ENCODE measurements around the gene MAP4K4. TPM values are rescaled to one million over a fixed set of nuclear protein-coding genes. Genes with fewer than 3 reads are reported as not detected.

MAP4K4 gene
- total RNA-seq, 1 experiment from 2014 or later, result 132 TPM

DNA sequence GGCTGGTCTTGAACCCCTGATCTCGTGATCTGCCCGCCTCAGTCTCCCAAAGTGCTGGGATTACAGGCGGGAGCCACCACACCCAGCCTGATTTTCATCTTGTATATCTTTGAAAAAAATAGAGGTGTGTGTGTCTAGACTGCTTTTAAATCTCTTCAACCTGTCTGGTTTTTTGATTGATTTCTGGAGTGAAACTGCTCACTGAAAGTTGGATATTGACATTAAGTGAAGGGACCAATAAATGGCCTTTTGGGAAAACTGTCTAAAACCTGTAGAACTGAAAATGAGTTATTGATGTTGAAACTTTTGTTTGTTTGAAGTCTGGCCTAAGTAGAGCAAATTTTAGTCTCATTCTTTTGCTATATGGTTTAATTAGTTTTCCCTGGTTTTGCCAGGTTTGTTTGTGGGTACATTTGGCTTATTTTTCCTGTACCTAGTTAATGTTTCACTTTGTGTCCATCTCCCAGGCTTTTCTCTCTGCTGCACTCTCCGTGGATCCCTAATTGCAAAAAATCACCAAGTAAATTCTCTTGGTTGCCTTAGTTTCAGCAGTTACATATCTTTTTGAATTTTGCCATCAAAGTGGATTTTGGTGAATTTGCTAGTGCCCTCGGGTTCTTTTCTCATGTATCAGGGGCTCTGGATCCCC is 144.3 kb downstream of the MAP4K4 start:
- no peak overlapping the region for H4K5ac ChIP-seq (ENCODE audit: insufficient read length, low read depth, low read length)

More for the DNA sequence above, 144.3 kb downstream of the MAP4K4 start:
- DNase-seq, result no peak
- Histone ChIP-seq H2BK15ac (ENCODE audit: low read depth, low read length) (no peak overlapping the region), H3K23ac (ENCODE audit: insufficient read length, low read depth, low read length) (no peak overlapping the region), H3K27me3 (ENCODE audit: insufficient read depth, low read length) (no peaks in the 10 kb centered on the region), H3K9ac (ENCODE audit: extremely low read depth, insufficient read length, low read length) (no peak overlapping the region), H3K79me1 (ENCODE audit: insufficient read depth, low read depth, low read length, poor library complexity, severe bottlenecking) (no peaks in the 10 kb centered on the region), H3K23me2 (ENCODE audit: insufficient read length, low read depth, low read length, poor library complexity, severe bottlenecking) (no peaks in the 10 kb centered on the region), H2BK20ac (ENCODE audit: low read depth, low read length, poor library complexity, severe bottlenecking) (no peak overlapping the region), H3K4me2 (ENCODE audit: insufficient read depth, insufficient read length, low read length) (no peak overlapping the region), H2BK120ac (ENCODE audit: low read depth, low read length, poor library complexity, severe bottlenecking) (no peak overlapping the region), H3K18ac (ENCODE audit: insufficient read length, low read depth, low read length) (no peak overlapping the region), H4K8ac (replicated peaks; ENCODE audit: insufficient read length, low read depth, low read length) (no peak overlapping the region), H3K4ac (ENCODE audit: low read depth, low read length) (no peak overlapping the region), H3T11ph (ENCODE audit: low read length) (no peak overlapping the region), H3K56ac (ENCODE audit: insufficient read length, low read depth, low read length) (no peak overlapping the region), H3K14ac (ENCODE audit: insufficient read depth, low read length) (no peak overlapping the region), H3K4me1 (ENCODE audit: insufficient read depth, low read length) (no peaks in the 10 kb centered on the region), H3K27ac (ENCODE audit: insufficient read length, low read depth, low read length) (no peak overlapping the region), H4K91ac (ENCODE audit: insufficient read length, low read depth, low read length) (no peak overlapping the region), H2BK12ac (ENCODE audit: insufficient read length, low read depth, low read length) (no peak overlapping the region), H3K79me2 (ENCODE audit: insufficient read depth, low read length) (no peaks in the 10 kb centered on the region), H2BK5ac (ENCODE audit: insufficient read length, low read length) (no peak overlapping the region), H2AFZ (ENCODE audit: low read length) (no peak overlapping the region), H2AK5ac (ENCODE audit: insufficient read length, low read length) (no peak overlapping the region), H3K9me3 (ENCODE audit: control insufficient read depth, low read depth, low read length) (no peaks in the 10 kb centered on the region), H4K20me1 (ENCODE audit: control insufficient read depth, insufficient read depth, insufficient read length) (no peaks in the 10 kb centered on the region)
- no peak for TF ChIP-seq CTCF (conservative IDR thresholded peaks at IDR 0.05)
- no peaks in the 10 kb centered on the region for H3K4me1 Mint-ChIP-seq
- no CpG with 5 or more reads among the region's 5 CpGs for WGBS (ENCODE audit: extremely low coverage, insufficient read length, low lambda C conversion rate)
- no peak overlapping the region for H3K4me3 Mint-ChIP-seq
- no peaks in the 10 kb centered on the region for H3K27me3 Mint-ChIP-seq (ENCODE audit: low read depth)
- H3K36me3 Mint-ChIP-seq (ENCODE audit: insufficient read depth in 1 of 3, low read depth in 3 of 3), result peaks cover 30 to 86% (median 84%) of the 10 kb centered on the region in 3 experiments
- no peaks in the 10 kb centered on the region for H3K9me3 Mint-ChIP-seq
- H3K27ac Mint-ChIP-seq, result peak overlapping the region in 2 of 3 experiments; percentile 1 to 6; a peak in 1 of 7 replicates

All from H9 (cell line).